K562 (cell line): Measurements from ENCODE around the gene ZNF24.

Source experiments
- CHD2 ChIP-seq: IDR thresholded peaks from 2 replicates; pipeline ENCODE4 v1.6.1; 2011; ENCODE audit warnings: low read depth, low read length
- YBX1 ChIP-seq: fragments of 450-650 bp; IDR thresholded peaks from 2 replicates; pipeline ENCODE4 v1.7.1; 2016; ENCODE audit warnings: mild to moderate bottlenecking
- ZZZ3 ChIP-seq: fragments of 450-650 bp; IDR thresholded peaks from 2 replicates; pipeline ENCODE4 v1.6.1; 2016; ENCODE audit warnings: antibody characterized with exemption, mild to moderate bottlenecking, moderate library complexity

- TF ChIP-seq YBX1 (no peak), CHD2 (no peak), ZZZ3 (no peak)
These were observed 27.4 kb upstream of the ZNF24 start for GRCh38 chr18:35371412-35372195.
